ENCODE results near the gene TMEM17.

DNA sequence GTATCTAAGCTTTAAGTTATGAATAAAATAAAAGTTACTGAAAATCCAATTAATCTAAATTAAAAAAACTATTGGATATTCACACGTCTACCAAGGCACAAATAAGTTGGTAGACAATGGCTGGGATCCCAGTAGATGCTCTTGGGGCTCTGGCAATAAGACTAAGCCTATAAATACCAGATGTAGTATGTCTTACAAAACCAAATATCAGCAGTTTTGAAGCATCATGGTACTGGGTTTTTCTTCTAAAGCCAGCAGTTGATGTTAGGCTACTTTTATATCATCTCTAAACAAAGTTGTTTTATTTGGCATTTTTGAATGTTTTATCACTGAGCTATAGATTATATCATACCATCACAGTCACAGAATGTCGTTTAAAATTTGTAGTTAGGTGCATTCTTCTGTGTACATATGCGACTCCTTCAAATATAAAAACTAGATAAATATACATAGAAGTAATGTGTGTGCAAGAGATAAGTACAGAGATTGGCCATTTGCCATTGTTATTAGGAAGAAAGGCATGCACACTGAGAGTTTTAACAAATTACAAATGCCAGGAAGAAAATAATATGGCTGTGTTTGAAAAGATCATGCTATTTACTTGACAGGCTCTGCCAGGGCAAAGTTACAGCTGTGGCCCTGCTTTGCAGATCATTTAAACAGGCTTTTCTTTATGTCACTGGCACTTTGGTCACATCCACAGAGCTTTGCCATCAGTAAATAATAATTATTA lies 21.6 kb upstream of the TMEM17 start:
- TF ChIP-seq EZH2 (IDR thresholded peaks at IDR 0.05; ENCODE audit: borderline replicate concordance, low read length): no peak
- TF ChIP-seq, protein P1, sequence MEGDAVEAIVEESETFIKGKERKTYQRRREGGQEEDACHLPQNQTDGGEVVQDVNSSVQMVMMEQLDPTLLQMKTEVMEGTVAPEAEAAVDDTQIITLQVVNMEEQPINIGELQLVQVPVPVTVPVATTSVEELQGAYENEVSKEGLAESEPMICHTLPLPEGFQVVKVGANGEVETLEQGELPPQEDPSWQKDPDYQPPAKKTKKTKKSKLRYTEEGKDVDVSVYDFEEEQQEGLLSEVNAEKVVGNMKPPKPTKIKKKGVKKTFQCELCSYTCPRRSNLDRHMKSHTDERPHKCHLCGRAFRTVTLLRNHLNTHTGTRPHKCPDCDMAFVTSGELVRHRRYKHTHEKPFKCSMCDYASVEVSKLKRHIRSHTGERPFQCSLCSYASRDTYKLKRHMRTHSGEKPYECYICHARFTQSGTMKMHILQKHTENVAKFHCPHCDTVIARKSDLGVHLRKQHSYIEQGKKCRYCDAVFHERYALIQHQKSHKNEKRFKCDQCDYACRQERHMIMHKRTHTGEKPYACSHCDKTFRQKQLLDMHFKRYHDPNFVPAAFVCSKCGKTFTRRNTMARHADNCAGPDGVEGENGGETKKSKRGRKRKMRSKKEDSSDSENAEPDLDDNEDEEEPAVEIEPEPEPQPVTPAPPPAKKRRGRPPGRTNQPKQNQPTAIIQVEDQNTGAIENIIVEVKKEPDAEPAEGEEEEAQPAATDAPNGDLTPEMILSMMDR (IDR thresholded peaks at IDR 0.05; ENCODE audit: low read length): no peak
